Measurements from ENCODE around the gene GRHL1.
"Not testable (repeated sequence)": the region's sequence is repeated elsewhere in the genome, so short reads cannot be mapped to it uniquely, and the experiment has no call there.

Gene GRHL1

GRCh38 chr2:10012963-10013461, 61.5 kb downstream of the GRHL1 start:
- DNase-seq (ENCODE audit: extremely low read depth, low read depth) = no peak
- no peak for TF ChIP-seq CTCF (IDR thresholded peaks at IDR 0.05; ENCODE audit: low read depth, low read length, missing control alignments)
- no peak overlapping the region for H3K4me3 ChIP-seq (replicated peaks; ENCODE audit: low read depth, low read length)

- DNase-seq (ENCODE audit: extremely low read depth, low read depth); H3K4me3 ChIP-seq (replicated peaks; ENCODE audit: low read depth, low read length): not testable (repeated sequence)
Observed at GRCh38 chr2:10013651-10014417, 62.3 kb downstream of the GRHL1 start.

GRCh38 chr2:10014418-10015190, 63.1 kb downstream of the GRHL1 start:
- no peak for TF ChIP-seq CTCF (IDR thresholded peaks at IDR 0.05; ENCODE audit: low read depth, low read length, missing control alignments)
- no peak for DNase-seq (ENCODE audit: extremely low read depth, low read depth)
- H3K4me3 ChIP-seq (replicated peaks; ENCODE audit: low read depth, low read length) = no peak overlapping the region

- not testable (repeated sequence) for DNase-seq (ENCODE audit: extremely low read depth, low read depth); H3K4me3 ChIP-seq (replicated peaks; ENCODE audit: low read depth, low read length)
Observed at GRCh38 chr2:10015376-10015989, 64.0 kb downstream of the GRHL1 start.

GRCh38 chr2:10016001-10016801, 64.7 kb downstream of the GRHL1 start:
- no peak overlapping the region for H3K4me3 ChIP-seq (replicated peaks; ENCODE audit: low read depth, low read length)
- TF ChIP-seq CTCF (IDR thresholded peaks at IDR 0.05; ENCODE audit: low read depth, low read length, missing control alignments) = no peak
- DNase-seq (ENCODE audit: extremely low read depth, low read depth) = no peak

- no peak for TF ChIP-seq CTCF (IDR thresholded peaks at IDR 0.05; ENCODE audit: low read depth, low read length, missing control alignments)
- H3K4me3 ChIP-seq (replicated peaks; ENCODE audit: low read depth, low read length) = no peak overlapping the region
- no peak for DNase-seq (ENCODE audit: extremely low read depth, low read depth)
Observed at GRCh38 chr2:10016802-10017258, 65.3 kb downstream of the GRHL1 start.

- no peak for TF ChIP-seq CTCF (IDR thresholded peaks at IDR 0.05; ENCODE audit: low read depth, low read length, missing control alignments)
- no peak overlapping the region for H3K4me3 ChIP-seq (replicated peaks; ENCODE audit: low read depth, low read length)
- no peak for DNase-seq (ENCODE audit: extremely low read depth, low read depth)
Observed at GRCh38 chr2:10017313-10017941, 65.9 kb downstream of the GRHL1 start.
